Renal cortical epithelial cell (primary cell): ENCODE data around the gene REV3L. TPM values are rescaled to one million over a fixed set of nuclear protein-coding genes. Genes with fewer than 3 reads are reported as not detected.

Source experiments
- DNase-seq: peaks from one replicate; pipeline ENCODE4 v3.0.0-alpha.2; 2011; ENCODE audit warnings: low read depth
- total RNA-seq: library from RNA; depleted of rRNA; stranded (reverse); fragments of >200 nt; gene quantifications from 2 replicates; pipeline ENCODE4 v1.2.3, GENCODE V29; 2014

REV3L gene
- total RNA-seq, 1 donor from 2014 or later, result 41.9 TPM

DNA sequence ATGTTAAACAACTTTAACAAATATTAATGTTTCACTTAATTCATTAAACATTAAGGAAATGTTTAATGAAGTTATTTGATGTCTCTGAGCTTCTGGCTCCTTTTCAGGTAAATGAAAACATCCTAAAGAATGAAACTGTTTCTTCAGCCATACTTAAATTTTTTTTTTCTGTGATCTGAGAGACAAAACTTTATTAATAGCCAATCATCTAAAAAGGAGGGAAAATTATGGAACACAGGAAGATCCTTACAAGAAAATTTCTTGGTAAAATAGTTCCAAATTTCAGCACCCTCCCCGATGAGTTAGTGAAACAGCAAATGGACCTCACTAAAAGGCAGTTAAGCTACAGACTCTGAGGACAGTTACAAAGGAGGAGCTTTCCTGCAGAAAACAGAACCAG lies 185.2 kb downstream of the REV3L start:
- DNase-seq, result no peak

DNA sequence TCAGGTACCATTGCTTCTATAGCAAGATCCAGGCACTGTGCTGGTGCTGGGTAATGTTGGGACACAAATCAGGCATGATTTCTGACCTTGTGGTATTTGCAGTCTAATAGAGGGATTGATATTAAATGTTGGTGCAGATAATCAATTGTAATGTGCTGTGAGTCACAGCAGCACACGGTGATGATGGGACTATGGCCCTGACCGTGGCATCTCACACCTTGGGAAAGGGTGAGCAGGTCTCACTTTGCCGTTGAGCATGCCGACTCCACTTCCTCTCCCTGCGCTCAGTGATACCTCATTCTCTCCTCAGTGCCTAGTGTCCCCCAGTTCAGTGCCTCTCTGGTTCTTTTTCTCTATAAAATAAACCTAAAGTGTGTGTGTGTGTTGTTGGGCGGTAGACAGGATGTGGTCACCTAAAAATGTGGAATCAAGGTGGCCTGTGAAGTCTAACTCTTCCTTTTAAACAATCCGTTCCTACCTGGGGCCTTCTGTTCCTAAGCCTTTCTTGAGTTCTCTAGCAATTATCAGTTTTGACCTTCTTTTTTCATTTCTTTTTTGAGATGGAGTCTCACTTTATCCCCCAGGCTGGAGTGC lies 188.5 kb downstream of the REV3L start:
- DNase-seq, result no peak

DNA sequence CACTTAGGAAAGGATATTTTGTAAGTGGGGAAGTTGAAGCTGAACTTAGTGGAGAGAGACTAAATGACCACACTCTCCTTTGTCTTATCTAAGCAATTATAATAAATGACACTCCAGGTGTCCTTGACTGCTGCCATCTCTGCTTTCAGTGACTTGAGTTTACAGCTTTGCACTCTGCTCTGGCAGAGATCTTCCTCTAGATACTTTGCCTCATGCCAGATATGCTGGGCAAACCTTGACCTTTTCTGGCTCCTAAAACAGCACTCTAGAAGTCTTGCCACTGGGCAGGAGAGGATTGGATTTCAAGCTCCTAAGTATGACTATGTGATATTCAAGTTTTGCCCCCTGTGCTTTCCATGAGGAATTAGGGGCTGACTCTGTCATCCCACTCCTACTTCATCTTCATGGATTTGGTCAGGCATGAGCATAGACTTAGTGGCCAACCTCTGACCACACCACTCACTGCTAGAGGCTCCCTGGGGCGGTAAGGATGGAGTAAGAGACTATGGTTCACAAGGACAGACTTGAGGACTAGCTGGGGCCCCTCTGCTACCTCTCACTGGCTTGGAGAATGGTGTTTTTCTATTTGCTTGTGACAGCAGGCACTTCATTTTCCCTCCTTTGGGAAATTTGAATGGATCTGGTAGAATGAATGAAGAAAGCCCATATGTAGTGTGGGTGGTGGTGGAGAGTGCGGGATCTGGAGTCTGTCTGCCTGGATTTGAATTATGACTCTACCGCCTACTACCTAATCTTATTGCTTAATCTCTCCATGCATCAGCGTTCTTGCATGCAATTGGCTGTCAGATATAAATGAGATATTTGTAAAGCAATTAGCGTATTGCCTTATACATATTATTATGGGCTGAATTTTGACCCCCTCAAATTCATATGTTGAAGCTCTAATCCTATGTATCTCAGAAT lies 191.4 kb downstream of the REV3L start:
- DNase-seq, result no peak

DNA sequence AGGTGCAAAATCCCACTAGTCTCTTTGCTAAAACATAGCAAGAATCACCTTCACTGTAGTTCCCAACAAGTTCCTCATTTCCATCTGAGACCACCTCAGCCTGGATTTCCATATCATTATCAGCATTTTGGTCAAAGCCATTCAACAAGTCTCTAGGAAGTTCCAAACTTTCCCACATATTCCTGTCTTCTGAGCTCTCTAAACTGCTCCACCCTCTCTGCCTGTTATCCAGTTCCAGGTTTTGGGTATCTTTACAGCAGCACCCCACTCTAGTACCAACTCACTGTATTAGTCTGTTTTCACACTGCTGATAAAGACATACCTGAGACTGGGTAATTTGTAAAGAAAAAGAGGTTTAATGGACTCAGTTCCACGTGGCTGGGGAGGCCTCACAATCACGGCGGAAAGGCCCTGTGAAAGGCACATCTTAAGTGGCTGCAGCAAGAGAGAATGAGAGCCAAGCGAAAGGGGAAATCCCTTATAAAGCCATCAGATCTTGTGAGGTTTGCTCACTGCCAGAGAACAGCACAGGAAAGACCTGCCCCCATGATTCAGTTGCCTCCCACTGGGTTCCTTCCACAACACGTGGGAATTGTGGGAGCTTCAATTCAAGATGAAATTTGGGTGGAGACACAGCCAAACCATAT lies 192.2 kb downstream of the REV3L start:
- DNase-seq, result peak; percentile 85

DNA sequence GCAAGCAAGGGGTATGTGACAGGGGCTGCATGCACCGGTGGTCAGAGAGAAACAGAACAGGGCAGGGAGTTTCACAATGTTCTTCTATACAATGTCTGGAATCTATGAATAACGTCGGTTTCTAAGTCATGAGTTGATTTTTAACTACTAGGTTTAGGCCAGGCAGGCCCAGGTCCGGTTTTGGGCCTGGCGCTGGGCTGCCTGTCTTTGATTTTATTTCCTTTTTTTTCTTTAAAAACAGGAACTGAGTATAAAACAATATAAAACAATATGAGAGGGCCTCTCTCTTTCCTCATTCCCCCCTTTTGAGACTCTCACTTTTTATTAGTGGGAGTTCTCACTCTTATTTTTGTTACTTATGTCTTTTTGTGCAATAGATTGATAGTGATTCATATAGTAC lies 198.7 kb downstream of the REV3L start:
- DNase-seq, result peak; percentile 60

DNA sequence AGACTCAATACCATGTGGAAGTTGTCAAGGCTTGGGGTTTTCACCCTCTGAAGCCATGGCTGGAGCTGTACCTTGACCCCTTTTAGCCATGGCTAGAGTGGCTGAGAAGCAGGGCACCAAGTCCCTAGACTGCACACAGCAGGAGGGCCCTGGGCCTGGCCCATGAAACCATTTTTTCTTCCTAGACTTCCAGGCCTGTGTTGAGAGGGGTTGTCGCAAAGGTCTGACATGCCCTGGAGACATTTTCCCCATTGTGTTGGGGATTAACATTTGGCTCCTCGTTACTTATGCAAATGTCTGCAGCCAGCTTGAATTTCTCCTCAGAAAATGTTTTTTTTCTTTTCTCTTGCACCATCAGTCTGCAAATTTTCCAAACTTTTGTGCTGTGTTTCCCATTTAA lies 199.3 kb downstream of the REV3L start:
- peak; percentile 33 for DNase-seq

DNA sequence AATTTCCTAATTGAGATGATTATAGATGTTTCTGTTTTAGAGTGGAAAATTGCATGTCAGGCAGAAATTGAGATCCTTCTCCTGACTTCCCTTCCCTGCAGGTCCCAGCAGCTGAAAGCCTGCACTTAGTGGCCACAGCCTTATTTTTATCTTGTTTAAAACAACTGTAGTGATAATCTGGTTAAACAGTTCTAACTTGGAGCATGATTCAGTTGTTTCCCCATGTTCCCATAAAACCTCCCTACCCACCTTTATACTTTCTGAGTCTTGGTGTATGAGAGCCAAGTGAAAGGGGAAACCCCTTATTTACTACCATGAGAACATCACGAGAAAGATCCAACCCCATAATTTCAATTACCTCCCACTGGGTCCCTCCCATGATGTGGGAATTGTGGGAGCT lies 200.5 kb downstream of the REV3L start:
- DNase-seq, result peak; percentile 87

DNA sequence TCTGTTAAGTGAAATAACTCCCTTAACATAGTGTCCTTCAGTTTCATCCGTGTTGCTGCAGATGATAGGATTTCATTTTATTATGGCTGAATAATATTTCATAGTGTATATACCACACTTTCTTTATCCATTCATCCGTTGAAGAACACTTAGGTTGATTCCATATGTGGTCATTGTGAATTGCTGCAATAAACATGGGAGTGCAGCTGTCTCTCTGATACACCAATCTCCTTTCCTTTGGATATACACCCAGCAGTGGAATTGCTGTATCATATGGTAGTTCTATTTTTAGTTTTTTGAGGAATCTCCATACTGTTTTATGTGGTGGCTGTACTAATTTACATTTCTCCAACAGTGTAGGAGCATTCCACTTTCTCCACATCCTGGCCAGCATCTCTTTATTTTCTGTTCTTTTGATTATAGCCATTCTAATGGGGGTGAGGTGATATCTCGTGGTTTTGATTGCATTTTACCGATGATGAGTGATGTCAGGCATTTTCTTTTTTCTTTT lies 202.5 kb downstream of the REV3L start:
- no peak for DNase-seq

DNA sequence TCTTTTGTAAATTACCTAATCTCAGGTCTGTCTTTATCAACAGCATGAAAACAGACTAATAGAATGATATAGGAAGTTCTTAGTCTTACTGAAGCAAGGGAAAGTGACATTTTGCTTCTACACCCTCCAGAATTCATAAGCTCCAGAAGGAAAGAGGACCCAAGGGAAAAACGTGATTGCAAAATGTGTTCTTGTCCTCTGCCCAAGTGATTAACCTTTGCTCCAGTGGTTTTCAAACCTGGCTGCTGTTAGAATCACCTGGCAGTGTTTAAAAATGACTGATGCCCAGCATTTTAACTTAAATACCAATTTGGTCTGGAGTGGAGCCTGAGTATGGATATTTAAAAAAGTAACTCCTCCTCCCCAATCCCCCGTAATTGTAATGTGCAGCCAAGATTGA lies 204.3 kb downstream of the REV3L start:
- DNase-seq, result peak; percentile 57

DNA sequence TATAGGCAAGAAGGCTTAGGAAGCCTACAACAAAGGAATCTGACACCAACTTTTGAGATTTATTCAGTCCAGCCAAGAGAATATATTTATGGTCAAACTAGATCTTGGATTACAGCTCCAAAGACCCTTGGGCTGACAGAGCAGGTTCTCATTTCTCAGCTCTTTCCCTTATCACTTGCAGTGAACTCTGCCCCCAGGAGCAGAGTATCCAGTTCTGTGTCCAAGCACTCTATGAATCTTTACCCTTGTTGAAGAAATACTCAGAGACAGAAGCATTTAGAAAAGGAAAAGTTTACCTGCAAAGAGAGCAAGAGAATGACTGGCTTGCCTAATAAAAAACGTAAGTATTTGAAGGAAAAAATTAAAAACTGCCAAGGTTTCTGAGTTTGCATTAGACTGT lies 205.2 kb downstream of the REV3L start:
- DNase-seq, result no peak

DNA sequence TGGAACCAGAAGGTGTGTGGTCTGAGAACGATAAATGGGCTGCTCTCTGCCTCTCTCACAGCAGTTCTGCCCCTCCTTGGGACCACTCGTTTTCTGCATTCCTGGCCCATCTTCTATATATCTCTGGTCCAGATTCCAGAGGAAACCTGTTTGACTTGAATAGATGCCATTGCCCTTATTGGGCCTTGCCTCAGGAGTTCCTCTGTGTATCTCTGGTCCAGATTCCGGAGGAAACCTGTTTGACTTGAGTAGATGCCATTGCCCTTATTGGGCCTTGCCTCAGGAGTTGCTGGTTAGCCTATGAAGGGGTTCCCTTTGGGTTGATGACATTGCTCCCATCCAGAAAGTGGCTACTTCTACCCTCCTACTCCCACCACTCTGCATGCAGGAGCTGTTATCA lies 206.3 kb downstream of the REV3L start:
- no peak for DNase-seq

DNA sequence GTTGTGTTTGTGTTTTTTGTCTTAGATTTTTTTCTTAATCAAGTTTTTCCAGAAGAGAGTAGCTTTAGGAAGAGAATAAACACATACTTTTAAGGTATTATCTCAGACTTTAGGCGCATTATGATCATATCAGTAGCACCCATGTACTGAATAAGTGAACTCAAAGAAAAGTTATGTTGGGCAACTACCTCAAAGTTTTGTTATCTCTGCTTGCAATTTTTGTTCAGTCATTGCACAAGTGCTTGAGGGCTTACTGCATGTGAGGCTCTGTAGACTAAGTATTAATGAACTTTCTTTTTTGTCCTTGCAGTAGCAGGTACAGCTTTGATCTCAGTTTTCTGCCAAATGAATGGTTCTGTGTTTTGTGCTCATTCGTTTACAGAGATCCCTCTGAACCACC lies 206.7 kb downstream of the REV3L start:
- no peak for DNase-seq

DNA sequence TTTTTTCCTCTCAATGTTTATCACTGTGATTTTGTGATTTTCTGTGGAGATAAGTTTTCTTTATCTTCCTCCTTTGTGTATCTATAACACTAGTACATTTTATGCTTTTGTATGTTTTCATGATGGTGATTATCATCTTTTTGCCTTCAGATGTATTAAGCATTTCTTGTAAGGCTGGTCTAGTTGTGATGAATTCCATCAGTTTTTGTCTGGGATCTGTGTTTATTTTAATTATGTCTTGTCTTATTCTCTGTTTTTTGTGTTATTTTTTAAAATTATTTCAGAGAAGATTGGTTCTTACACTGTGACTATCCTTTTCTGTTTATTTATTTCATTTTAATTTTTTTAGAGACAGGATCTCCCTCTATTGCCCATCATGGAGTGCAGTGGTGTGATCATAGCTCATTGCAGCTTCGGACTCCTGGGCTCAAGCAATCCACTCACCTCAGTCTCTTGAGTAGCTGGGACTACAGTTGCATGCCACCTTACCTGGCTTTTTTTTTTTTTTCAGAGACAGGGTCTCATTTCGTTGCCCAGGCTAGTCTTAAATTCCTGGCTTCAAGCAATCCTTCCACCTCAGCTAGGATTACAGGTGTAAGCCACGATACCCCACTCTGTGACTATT lies 208.3 kb downstream of the REV3L start:
- DNase-seq, result no peak

DNA sequence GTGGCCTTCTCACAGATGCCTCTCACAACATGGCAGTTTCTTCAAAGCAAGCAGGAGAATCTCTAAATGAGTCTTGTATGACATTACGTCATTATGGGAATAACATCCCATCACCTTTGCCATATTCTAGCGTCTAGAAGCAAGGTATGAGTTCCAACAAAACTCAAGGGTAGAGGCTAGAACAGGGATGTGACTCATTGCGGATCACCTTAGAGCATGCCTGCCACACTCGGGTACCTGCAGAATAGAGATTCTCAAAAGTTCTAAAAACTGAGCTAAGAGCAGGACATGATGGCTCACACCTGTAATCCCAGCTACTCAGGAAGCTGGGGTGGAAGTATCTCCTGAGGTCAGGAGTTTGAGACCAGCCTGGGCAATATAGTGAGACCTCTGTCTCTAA lies 212.9 kb downstream of the REV3L start:
- no peak for DNase-seq

DNA sequence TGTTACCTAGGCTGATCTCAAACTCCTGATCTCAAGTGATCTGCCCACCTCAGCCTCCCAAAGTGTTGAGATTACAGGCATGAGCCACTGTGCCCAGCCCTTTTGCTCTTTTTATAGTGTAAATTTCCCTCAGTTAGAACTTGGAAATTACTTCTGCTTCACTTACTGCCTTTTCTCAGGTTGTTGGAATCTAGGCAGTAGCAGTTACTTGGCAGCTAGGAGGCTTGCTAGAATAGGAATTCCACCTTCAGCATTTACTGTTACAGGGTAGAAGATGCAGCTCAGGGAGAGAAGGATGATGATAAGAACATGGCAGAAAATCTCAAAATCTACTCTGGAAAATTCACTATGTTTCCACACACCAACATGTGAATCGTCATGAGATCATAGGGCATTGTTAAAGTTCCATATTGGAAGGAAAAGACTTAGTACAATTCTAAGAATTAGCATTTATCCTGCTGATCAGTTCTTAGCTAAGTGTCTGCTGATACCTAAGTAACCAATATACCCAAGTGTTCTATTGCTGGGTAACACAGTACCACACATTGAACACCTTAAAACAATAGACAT lies 213.5 kb downstream of the REV3L start:
- DNase-seq, result no peak

DNA sequence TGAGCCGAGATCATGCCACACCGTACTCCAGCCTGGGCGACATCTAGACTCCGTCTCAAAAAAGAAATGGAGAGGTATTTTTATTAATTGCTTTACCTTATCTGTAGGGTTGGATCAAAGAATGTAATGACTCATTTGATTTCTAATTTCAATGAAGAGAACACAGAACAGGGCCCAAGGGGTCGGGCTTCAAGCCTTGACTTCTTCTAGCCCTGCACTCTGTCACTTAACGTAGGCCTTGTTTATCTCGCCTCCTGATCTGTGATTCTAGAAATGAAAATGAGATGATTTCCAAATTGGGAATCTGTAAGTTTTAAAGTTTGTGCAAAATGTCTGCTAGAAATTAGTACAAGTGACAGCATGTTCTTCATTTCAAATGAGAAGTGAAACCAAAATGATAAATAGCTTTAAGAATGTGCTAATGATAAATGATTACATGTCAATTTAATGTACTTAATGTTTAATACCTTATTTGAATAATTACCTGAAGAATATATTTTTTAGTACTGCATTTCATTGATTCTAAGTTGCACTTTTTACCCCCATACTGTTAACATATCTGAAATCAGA lies 215.2 kb downstream of the REV3L start:
- DNase-seq, result no peak

DNA sequence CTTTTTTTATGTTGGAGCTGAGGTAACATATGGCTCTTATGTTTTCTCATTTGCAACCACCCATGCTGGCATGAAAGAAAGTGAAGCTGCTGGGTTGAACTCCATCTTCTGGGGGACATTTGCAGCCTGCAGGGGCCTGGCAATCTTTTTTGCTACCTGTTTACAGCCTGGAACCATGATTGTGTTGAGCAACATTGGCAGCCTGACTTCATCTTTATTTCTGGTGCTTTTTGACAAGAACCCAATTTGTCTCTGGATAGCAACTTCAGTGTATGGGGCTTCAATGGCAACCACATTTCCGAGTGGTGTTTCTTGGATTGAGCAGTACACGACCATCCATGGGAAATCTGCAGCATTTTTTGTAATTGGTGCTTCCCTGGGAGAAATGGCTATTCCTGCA lies 216.7 kb downstream of the REV3L start:
- DNase-seq, result no peak

DNA sequence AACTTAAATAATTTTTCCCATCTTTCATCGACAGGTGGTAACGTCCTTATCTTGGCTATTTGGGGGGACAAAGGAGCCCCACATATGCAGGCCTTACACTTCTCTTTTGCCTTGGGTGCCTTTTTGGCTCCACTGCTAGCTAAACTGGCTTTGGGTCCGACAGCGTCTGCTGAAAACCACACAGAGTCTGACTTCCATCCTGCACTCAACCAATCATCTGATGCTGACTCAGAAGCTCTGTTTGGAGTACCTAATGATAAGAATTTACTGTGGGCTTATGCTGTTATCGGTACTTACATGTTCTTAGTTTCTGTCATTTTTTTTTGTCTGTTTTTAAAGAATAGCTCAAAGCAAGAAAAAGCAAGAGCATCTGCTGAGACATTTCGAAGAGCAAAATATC lies 217.2 kb downstream of the REV3L start:
- DNase-seq, result no peak

DNA sequence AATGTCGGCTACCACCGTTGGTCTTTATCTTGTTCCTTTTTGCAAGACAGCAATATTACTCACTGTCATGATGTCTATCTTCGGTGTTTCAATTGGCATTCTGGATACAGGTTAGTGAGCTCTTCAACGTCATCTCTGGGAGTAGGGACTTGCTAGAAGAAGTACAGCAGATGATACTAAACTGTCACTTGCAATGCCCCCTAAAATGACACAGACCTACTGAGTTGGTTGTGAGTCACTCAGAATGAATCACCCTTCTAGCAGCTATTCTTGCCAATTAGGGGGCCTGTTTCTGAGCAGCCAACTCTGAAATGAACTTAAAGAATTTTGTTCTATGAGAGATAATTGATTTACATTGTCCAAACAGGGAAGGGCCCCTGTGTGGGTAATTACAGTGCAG lies 219.2 kb downstream of the REV3L start:
- DNase-seq, result peak; percentile 76

DNA sequence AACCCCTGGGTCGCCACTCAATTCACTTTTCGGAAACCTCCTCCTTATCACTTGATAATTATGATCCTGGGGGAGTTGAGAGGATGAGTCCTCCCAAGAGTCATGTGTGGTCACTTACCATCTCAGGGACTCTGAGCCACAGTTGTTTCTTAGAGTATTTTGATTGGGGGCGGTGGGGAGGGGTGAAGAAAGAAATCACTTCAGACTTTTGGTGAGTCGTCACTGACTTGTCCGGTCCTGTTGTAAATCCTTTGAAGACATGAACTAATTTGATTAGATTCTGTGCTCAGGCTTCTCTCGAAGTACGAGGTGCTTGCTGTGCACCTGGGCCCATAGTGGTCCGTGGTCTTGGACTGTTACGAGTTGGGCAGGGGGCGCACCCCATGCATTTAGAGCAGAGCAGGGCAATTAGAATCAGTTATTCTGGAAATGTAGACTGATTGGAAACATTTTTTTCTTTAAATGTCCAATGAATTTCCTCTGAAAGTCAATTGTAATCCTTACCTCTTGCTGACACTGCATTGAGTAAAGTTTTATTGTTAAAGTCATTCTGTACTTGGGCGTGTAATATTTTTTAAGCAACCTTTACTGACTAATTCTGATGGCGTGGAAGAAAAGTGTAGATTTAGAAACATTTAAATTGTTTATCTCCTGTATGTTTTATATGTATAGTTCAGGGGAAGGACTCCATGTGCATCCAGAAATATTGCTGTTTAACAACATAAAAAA lies 222.3 kb downstream of the REV3L start:
- DNase-seq, result no peak
